HG02970 (cell line): ENCODE data around the gene STUB1.
"Not testable (repeated sequence)": the region's sequence is repeated elsewhere in the genome, so short reads cannot be mapped to it uniquely, and the experiment has no call there.

Source experiments
- ATAC-seq: cut with Tn5 transposase; IDR thresholded peaks from one replicate; pipeline ENCODE4 v1.9.1; 2021; ENCODE audit warnings: mild to moderate bottlenecking, moderate library complexity, moderate number of reproducible peaks; ENCODE audit not compliant: unreplicated experiment, low FRiP score

The STUB1 gene

GRCh38 chr16:709566-710499 is 29.6 kb downstream of the STUB1 start:
- ATAC-seq = no peak

DNA sequence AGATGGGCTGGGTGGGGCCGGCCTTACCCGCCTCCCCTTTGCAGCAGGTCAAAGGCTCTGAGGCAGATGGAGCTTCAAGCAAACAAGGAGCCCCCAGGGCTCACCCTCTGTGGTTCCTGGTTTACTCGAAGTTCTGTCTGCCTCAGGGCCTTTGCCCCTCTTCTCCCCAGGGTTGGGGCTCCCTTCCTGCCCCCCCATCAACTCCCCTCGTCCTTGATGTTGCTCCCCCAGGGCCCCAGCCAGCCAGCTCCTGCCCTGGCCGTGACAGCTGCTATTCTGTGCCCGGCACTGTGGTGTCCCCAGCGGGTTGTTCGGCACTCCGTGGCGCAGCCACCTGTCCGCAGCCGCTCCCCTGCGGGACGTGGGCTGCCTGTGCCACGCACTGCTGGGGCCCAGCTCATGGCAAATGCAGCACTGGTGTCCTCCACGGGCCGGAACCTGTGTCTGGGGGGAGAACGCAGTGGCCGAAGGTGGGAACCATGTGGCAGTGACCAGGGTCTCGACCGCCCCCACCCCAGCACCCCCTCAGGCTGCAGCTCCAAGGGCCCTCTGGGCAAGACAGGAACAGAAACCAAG is 30.4 kb downstream of the STUB1 start:
- no peak for ATAC-seq

GRCh38 chr16:711084-711483 is 30.9 kb downstream of the STUB1 start:
- no peak for ATAC-seq

- ATAC-seq = no peak
Observed at GRCh38 chr16:711548-712320, 31.5 kb downstream of the STUB1 start.

DNA sequence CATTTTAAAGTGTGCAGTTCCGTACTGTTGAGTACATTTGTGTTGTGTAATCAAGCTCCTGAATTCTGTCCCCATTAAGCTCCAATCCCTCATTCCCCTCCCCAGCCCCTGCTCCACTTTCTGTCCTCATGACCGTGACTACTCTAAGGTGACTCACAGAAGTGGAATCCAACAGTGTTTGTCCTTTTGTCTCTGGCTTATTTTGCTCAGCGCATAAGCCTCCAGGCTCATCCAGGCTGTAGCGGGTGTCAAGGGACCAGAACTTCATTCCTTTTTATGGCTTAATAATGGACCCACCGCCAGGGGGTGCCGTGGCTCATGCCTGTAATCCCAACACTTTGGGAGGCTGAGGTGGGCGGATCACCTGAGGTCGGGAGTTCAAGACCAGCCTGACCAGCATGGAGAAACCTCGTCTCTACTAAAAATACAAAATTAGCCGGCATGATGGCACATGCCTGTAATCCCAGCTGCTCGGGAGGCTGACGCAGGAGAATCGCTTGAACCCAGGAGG is 32.6 kb downstream of the STUB1 start:
- ATAC-seq = not testable (repeated sequence)

DNA sequence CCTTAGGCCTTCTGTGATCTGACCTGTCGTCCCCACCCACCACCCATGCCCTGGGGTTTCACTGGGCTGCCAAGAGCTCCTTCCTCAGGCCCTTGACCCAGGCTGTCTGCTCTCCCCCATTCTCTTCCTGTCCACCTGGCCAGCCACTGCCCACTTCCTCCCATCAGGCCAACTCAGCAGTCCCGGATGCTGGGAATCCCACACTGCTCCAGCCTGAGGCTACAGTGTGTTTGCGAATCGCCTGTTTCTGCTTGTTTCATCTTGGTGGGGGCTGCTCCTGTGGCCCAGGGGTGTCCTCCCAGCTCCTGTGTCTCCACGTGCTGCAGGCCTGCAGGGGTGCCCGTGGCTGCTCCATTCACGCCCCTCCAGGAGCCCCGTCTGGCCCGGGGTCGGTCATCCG is 33.9 kb downstream of the STUB1 start:
- ATAC-seq = no peak

GRCh38 chr16:714558-715476 is 34.6 kb downstream of the STUB1 start, which contains the start of gene METRN:
Gene METRN (plus strand): TSS chr16:715118. CDS start chr16:715290, 172 bp downstream.
- ATAC-seq = peak; percentile 52

GRCh38 chr16:715477-716199 is 35.4 kb downstream of the STUB1 start:
- ATAC-seq = peak; percentile 13

DNA sequence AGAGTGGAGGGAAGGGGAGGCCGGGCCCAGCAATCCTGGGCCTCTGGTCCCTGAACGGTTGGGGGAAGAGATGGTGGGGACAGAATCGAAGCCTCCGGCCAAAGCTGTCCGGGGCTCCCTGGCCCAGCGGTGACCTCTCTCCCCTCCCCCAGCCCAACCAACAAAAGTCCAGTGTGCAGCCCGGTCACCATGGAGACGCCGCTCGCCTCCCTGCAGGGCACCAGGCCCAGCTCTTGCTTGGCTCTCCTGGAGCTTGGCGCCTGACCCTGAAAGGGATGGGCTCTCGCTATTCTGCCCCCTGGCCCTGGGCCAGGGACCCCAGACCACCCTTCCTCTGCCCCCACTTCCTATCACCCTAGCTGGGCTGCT is 36.0 kb downstream of the STUB1 start:
- ATAC-seq = no peak

- no peak for ATAC-seq
Observed at GRCh38 chr16:716768-717325, 36.6 kb downstream of the STUB1 start.

DNA sequence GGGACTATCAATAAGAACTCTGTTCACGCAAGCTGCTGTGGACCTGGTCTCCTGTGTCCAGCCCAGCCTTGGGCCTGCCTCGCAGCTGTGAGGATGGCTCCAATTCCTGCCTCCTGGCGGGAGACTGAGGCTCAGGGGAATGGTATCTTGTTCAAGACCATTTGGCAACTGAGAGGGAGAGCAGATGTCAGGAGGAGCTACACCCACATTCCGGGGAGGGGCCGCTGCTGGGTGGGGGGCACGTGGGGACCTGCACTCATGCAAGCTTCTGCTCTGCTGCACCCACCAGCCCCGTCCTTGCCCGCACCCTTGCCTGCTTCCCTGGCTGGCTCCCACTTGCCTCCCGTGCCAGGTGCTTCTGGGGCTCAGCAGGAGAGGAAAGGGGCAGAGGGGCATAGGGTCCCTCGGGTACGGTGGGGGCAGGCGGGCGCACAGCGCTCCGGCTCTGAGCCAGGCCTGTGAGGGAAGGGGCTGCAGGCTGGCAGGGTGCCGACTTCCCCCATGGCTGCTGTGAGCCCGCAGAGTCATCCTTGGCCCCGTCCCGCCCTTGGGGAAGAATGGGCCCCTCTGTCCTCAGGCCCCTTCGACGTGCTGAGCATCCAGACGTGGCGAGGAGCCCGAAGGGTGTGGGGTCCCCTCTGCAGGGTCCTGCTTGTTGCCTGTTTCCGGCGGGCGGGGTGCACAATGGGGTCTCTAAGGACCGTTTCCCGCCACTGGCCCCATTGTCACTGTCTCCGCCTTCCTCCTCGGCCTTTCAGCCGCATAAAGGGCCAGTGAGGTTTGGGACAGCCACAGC is 37.4 kb downstream of the STUB1 start:
- no peak for ATAC-seq

- no peak for ATAC-seq
Observed at GRCh38 chr16:718389-718788, 38.2 kb downstream of the STUB1 start.

GRCh38 chr16:718922-719321 is 38.7 kb downstream of the STUB1 start:
- no peak for ATAC-seq

GRCh38 chr16:719815-720446 is 39.7 kb downstream of the STUB1 start:
- no peak for ATAC-seq

DNA sequence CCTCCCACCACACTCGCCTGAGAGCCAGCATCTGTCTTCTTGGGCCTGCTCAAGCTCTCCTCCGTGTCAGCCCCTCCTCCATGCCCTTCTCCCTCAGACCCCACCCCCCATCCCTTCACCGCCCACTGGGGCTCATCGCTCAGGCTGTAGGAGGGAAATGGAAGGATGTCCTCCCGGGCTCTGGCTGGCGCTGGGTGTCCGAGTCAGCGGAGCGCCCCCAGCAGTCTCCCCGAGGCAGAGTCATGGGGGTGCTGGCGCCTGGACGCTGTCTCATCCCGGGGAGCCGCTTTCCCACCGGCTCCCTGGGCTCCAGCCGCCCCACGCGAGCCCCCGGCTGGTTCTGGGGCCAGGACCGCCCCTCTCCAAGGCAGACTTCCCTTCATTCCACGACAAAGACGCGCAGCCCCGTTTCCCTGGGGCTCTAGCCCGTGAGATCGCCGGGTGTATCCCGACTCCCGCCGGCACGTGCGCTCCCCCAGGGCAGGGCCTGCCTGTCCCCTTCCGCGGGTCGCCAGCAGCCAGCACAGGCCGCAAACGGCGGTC is 40.3 kb downstream of the STUB1 start:
- peak; percentile 11 for ATAC-seq

GRCh38 chr16:720990-721764 is 41.0 kb downstream of the STUB1 start, which contains the start of gene ANTKMT:
Gene ANTKMT (plus strand): TSS chr16:721146. CDS start chr16:721275, 129 bp downstream.
- peak; percentile 67 for ATAC-seq
